Fibroblast of upper back skin (primary cell): ENCODE measurements around the gene CBR4.
"Not testable (repeated sequence)": the region's sequence is repeated elsewhere in the genome, so short reads cannot be mapped to it uniquely, and the experiment has no call there.

ENCODE experiments used
- DNase-seq: peaks from one replicate; pipeline ENCODE4 v3.0.0-alpha.2; 2013

Gene CBR4

DNA sequence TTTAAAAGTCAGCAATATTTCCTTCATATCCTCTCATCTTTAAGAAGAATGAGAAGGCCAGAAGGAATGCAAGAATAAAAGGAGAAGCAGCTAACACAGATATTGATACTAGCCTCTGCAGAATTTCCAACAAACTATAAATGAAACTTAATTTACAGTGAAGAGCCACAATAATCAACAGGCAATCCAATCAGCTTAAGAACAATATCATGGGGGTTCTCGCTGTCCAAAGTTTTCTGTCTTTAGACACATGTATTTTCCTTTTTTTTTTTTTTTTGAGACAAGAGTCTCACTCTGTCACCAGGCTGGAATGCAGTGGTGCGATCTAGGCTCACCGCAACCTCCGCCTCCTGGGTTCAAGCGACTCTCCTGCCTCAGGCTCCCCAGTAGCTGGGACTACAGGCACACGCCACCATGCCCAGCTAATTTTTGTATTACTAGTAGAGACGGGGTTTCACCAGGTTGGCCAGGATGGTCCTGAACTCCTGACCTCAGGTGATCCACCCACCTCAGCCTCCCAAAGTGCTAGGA is 17.0 kb downstream of the CBR4 start:
- not testable (repeated sequence) for DNase-seq

DNA sequence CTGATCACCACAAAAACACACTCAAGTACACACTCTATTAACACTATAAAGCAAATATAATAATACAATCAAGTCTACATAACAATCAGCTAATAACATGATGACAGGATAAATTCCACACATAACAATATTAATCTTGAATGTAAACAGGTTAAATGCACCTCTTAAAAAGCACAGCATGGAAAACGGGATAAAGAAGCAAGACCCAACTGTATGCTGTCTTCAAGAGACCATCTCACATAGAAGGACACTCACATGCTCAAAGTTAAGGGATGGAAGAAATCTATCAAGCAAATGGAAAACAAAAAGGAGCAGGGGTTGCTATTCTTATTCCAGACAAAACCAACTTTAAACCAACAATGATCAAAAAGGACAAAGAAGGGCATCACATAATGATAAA is 28.1 kb downstream of the CBR4 start:
- DNase-seq = no peak

DNA sequence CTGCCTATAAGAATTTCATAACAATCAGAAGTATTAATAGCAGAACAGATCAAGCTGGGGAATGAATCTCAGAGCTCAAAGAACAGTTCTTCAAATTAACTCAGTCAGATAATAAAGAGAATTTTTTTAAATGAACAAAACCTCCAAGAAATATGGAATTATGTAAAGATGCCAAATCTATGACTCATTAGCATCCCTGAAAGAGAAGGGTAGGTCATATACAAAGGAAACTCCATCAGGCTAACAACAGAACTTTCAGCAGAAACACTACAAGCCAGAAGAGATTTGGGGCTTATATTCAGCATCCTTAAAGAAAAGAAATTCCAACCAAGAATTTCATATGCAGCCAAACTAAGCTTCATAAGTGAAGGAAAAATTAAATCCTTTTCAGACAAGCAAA is 28.6 kb downstream of the CBR4 start:
- peak; percentile 46 for DNase-seq

DNA sequence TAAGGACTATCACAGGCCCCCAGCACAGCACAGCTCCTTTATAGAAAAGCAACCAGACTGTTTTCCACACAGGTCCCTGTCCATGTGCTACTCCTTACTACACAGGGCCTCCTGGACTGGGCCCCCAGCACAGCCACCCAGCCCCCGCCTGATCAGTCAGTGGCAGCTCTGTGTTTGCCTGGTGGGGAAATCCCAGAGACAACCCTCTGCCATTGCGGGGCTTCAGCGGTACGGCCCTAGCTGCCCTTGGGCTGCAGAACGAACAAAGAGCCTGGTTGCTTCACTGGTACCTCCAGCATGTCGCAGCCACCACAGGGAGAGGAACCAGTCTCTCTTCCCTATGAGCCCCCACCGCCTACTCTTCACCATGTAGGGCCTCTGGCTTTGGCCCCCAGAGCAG is 30.7 kb downstream of the CBR4 start:
- DNase-seq = no peak

DNA sequence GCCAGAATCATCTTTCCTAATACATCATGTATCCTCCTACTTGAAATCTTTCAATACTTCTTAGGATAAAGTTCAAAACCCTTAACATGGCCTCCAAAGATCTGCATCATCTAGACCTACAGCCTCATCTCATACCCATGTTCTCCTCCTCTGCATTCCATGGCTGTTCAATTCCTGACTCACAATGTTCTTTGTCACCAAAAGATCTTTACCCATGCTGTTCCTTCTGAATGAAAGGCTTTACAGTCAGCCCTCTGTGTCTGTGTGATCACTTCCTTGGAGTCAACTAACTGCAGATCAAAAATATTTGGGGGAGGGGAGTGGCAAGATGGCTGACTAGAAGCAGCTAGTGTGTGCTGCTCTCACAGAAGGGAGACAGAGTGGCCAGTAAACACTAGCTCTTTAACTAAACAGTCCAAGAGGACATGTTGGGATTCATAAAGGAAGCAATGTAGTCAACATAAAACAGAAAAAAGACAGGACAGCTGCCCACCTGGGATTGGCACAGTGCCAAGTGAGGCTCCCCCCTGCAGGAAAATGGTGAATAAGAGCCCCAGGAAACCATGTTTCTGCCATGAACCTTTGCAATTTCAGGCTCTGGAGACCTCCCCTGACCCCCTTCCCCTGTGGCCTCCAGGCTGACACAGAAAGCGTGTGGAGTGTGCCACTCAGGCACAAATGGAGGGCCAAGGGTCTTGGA is 31.9 kb downstream of the CBR4 start:
- peak; percentile 64 for DNase-seq

DNA sequence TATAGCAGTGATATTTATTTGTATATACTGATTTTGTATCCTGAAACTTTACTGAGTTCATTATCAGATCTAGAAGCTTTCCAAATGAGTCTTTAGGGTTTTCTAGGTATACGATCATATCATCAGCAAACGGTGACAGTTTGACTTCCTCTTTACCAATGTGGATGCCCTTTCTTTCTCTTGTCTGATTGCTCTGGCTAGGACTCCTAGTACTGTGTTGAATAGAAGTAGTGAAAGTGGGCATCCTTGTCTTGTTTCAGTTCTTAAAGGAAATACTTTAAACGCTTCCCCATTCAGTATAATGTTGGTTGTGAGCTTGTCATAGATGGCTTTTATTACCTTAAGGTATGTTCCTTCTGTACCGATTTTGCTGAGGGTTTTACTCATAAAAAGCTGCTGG is 37.5 kb downstream of the CBR4 start:
- DNase-seq = no peak

DNA sequence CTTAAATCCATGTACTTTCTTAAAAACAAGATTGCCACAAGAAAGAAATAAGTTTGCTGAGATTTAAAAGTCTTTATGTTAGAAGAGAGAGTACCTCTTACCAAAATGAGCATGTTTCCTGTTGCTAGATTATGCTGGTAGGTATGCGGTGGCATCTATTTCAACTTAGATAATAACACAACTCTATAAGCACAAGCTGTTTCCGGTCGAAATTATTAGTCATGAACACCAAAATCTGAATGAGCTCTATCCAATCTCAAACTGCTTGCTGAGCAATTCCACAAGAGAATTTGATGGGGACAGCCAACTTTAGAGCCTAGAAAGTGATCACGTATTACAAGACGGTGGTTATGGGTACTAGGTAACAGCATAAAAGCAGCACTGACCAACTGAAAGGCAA is 49.3 kb downstream of the CBR4 start:
- DNase-seq = no peak

DNA sequence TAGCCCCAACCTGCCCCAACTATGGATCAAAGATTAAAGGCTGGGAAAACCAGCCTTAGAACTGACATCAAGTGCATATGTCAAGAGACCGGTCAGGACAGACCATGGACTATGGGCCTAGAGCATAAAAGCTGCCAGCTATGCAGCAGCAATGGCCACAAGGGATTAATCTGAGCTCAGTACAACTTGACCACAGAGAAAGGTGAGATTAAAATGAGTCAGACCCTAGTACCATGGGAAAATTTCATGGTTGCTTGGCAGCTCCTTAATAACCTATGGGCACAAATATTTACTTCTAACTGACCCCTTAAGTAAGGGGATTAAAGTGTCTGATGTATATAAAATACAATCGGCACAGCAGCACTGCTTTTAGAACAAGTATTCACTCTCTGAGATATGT is 54.4 kb downstream of the CBR4 start:
- no peak for DNase-seq

DNA sequence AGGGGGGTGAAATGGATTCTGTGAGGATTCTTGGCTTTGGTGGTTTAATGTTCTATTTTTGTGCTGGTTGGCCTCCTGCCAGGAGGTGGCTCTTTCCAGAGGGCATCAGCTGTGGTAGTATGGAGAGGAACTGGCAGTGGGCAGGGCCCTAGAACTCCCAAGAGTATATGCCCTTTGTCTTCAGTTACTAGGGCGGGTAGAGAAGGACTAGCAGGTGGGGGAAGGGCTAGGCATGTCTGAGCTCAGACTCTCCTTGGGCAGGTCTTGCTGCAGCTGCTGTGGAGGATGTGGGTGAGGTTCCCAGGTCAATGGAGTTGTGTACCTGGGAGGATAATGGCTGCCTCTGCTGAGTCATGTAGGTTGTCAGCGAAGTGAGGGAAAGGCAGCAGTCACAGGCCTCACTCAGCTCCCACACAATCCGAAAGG is 57.2 kb downstream of the CBR4 start:
- DNase-seq = not testable (repeated sequence)

DNA sequence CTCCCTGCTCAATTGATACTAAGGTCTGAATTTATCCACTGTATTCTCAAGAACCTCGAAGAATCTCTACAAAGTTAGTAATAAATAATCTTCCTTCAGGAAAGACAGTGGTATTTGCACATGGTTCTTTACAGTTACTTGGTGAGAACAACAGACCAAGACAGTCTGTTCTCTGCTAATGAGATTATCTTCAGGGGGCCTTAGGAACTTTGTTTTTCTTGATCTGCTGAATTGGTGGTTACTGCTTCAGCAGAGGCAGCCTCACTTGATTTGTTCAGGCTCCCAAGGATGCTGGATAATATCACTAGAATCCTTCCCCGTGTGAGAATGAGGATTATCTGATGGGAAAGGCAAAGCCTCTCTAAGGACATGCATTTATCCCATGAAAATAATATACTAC is 64.8 kb downstream of the CBR4 start:
- no peak for DNase-seq

DNA sequence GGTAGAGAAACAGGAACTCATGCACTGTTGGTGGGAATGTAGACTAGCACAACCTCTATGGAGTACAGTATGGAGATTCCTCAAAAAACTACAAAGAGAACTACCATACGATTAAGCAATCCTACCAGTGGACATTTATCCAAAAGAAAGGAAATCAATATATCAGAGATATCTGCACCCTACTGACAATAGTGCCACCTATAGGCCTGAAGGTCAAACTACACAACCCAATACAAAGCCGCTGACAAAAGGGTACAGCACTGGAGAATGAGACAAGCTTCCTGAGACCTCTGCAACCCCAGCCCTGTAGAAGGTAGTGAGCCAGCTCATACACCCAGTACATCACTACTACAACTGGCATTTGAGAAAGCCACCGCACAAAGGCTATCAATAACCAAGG is 67.1 kb downstream of the CBR4 start:
- DNase-seq = no peak
